Subcutaneous adipose tissue (tissue), 4 donors: ENCODE data around the gene ALKAL2. TPM values are rescaled to one million over a fixed set of nuclear protein-coding genes. Genes with fewer than 3 reads are reported as not detected.

Experiments
- total RNA-seq, 4 donors: library from RNA; depleted of rRNA; stranded (reverse); fragments of >200 nt; gene quantifications; one replicate each; pipeline ENCODE4 v1.1.0, GENCODE V29; 2016
- TF ChIP-seq, protein P1 (sequence below): fragments of 450-650 bp; IDR thresholded peaks from one replicate; pipeline ENCODE4 v1.5.1; 2016; ENCODE audit warnings: low read depth, mild to moderate bottlenecking, control low read depth, antibody characterized with exemption, moderate library complexity

The ALKAL2 gene
- total RNA-seq, 4 donors from 2014 or later: 0.98 to 11.2 (median 6.0) TPM

DNA sequence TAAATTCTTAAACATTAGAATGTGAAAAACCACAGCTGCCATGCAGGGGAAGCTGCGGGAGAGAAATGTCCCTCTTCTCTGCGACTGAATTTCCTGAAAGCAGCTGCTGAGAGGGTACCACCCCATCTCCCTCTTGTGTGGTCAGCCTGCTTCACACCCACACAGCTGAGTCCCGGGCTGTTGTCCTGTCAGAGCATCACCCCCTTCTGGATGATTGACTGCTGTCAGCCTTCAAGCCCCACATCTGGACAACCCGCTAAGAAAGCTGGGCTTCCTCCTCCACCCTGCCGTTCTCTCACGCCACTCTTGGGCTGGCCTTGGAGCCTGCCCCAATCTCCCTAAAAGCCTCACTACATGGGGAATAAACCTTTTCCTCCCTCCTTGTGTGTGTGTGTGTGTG lies 50.0 kb downstream of the ALKAL2 start:
- TF ChIP-seq, protein P1, sequence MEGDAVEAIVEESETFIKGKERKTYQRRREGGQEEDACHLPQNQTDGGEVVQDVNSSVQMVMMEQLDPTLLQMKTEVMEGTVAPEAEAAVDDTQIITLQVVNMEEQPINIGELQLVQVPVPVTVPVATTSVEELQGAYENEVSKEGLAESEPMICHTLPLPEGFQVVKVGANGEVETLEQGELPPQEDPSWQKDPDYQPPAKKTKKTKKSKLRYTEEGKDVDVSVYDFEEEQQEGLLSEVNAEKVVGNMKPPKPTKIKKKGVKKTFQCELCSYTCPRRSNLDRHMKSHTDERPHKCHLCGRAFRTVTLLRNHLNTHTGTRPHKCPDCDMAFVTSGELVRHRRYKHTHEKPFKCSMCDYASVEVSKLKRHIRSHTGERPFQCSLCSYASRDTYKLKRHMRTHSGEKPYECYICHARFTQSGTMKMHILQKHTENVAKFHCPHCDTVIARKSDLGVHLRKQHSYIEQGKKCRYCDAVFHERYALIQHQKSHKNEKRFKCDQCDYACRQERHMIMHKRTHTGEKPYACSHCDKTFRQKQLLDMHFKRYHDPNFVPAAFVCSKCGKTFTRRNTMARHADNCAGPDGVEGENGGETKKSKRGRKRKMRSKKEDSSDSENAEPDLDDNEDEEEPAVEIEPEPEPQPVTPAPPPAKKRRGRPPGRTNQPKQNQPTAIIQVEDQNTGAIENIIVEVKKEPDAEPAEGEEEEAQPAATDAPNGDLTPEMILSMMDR: no peak

- TF ChIP-seq, protein P1: no peak
These were observed 50.8 kb downstream of the ALKAL2 start for GRCh38 chr2:236993-237539.

- TF ChIP-seq, protein P1: no peak
These were observed 53.5 kb downstream of the ALKAL2 start for GRCh38 chr2:234421-234820.

DNA sequence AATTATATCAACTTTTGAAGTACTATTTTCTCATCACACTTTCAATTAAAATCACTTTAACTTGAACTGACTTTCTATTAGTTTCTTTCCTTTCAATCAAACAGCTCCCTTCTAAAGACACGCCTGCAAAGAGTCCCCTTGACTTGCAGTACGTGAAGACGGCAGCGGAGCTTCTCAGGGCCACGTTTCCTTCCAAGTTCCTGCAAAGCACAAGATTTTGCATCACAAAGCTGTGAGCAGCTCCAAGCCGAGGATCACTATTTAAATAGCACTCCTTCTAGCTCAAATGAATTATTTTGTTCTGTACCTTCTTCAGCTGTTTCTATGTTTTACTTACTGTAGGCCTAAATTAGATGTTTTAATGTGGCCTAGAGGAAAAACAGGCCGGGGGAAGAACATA lies 54.9 kb downstream of the ALKAL2 start:
- TF ChIP-seq, protein P1: no peak

- TF ChIP-seq, protein P1: no peak
These were observed 56.2 kb downstream of the ALKAL2 start for GRCh38 chr2:231521-232185.

Other genes starting within 250 kb of the ALKAL2 start
- gene FAM110C, start 241.6 kb downstream of the ALKAL2 start, total RNA-seq: under 1 TPM in 1 of 4 donors, not detected in 3; 0.82 TPM
- gene SH3YL1, start 24.1 kb downstream of the ALKAL2 start, total RNA-seq: 10 to 100 TPM; 32.4 to 41.5 (median 33.8) TPM
- 10 to 100 TPM; 66.3 to 92.6 (median 71.7) TPM for gene ACP1, start 23.1 kb downstream of the ALKAL2 start, total RNA-seq